Common myeloid progenitor, CD34-positive (primary cell): ENCODE measurements around the gene CCDC192.

Source experiments
- CTCF ChIA-PET: fragments of 350-600 bp; sonication (Branson Sonifier 250); formaldehyde crosslinking; loops from one replicate; lab custom pipeline; 2021; ENCODE audit warnings: antibody characterized with exemption; lab: Charles Lee
- POLR2A ChIA-PET: fragments of 350-600 bp; sonication (Branson Sonifier 250); formaldehyde crosslinking; loops from one replicate; lab custom pipeline; 2021; ENCODE audit warnings: antibody characterized with exemption; lab: Charles Lee
- DNase-seq, 3 donors: peaks; one replicate each; pipeline versions ENCODE4 v3.0.0 to v3.0.0-alpha.2; 2013
- H3K27ac ChIP-seq, 2 experiments: 1 replicate in 1 of 2; 2 replicates in 1 of 2; pipeline ENCODE4 v1.7.0; 2013; ENCODE audit warnings: inconsistent platforms in 2 of 2, low read length in 2 of 2, mild to moderate bottlenecking in 2 of 2, low read depth in 1 of 2, moderate library complexity in 1 of 2; ENCODE audit not compliant: severe bottlenecking in 2 of 2, insufficient read depth in 1 of 2, poor library complexity in 1 of 2
- H3K27me3 ChIP-seq, 5 experiments: replicated peaks in 2 of 5; 1 replicate in 3 of 5; 2 replicates in 2 of 5; pipeline versions ENCODE4 v1.6.1 to v1.7.0; 2013; ENCODE audit warnings: low read length in 4 of 5, mild to moderate bottlenecking in 2 of 5, moderate library complexity in 2 of 5, inconsistent platforms in 1 of 5; ENCODE audit not compliant: insufficient read depth in 5 of 5, control insufficient read depth in 4 of 5
- H3K36me3 ChIP-seq, 4 experiments: 1 replicate in 2 of 4; 2 replicates in 2 of 4; pipeline versions ENCODE4 v1.6.1 to v1.7.0; 2013; ENCODE audit warnings: low read length in 3 of 4, control low read depth in 1 of 4, mild to moderate bottlenecking in 1 of 4; ENCODE audit not compliant: control insufficient read depth in 4 of 4, insufficient read depth in 4 of 4
- H3K4me1 ChIP-seq, 4 experiments: 1 replicate in 3 of 4; 2 replicates in 1 of 4; pipeline versions ENCODE4 v1.6.1 to v1.7.1; 2013; ENCODE audit warnings: low read length in 3 of 4, mild to moderate bottlenecking in 3 of 4, control low read depth in 1 of 4, inconsistent platforms in 1 of 4, moderate library complexity in 1 of 4; ENCODE audit not compliant: control insufficient read depth in 4 of 4, insufficient read depth in 4 of 4; ENCODE audit errors: control extremely low read depth in 1 of 4
- H3K4me3 ChIP-seq, 7 experiments: 1 replicate in 4 of 7; 2 replicates in 3 of 7; pipeline versions ENCODE4 v1.5.1 to v1.7.0; 2013; ENCODE audit warnings: mild to moderate bottlenecking in 7 of 7, low read length in 6 of 7, moderate library complexity in 6 of 7, inconsistent platforms in 2 of 7, low read depth in 2 of 7, control low read depth in 1 of 7; ENCODE audit not compliant: insufficient read depth in 4 of 7, control insufficient read depth in 1 of 7; ENCODE audit errors: extremely low read depth in 1 of 7
- H3K9me3 ChIP-seq, 5 experiments: 1 replicate in 4 of 5; 2 replicates in 1 of 5; pipeline versions ENCODE4 v1.6.1 to v1.7.1; 2013; ENCODE audit warnings: low read length in 4 of 5, mild to moderate bottlenecking in 2 of 5, inconsistent platforms in 1 of 5, low read depth in 1 of 5, moderate library complexity in 1 of 5; ENCODE audit not compliant: control insufficient read depth in 4 of 5, insufficient read depth in 2 of 5; ENCODE audit errors: control extremely low read depth in 1 of 5
- WGBS: methylation state at CpG from one replicate; pipeline ENCODE4 v1.1.5; 2013; ENCODE audit not compliant: insufficient coverage; 5-methylcytosine and 5-hydroxymethylcytosine counted together

CCDC192 gene

DNA sequence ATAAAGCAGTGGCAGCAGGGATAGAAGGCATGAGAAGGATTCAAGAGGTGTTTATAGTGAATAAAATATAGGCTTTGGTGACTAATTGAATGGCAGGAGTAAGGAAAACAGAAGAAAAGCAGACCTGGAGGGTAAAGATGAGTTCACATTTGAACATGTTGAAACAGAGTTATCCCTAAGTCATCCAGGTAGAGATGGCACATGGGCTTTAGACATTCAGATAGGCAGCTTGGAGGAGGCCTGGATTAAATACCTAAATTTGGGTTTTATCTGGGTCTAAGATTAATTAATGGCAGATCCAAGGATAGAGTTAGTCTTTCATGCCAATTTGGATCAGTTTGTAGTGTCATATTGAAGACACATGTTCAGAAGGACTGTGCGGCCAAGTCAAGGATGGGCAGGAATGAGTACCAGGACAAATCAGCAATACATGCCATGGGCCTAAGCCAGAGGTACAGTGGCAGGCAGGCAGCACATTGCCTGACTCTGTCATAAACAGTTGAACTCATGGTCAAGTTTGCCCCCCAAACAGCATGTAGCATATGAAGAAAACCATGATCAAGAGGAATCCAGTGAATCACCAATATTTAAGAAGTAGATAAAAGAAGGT, 264.9 kb downstream of the CCDC192 start:
- no peaks in the 10 kb centered on the region for H3K27me3 ChIP-seq
- no peak for DNase-seq
- WGBS, result 100% methylated on average over 1 of the region's 1 CpG
- H3K36me3 ChIP-seq, result peaks cover 0 to 7% (median 0%) of the 10 kb centered on the region in 4 experiments
- CTCF ChIA-PET, result interaction anchor here (0.6 kb wide), 1 partner anchor 1140 kb away, joined by 3 read pairs; no protein-coding TSS in a partner anchor
- POLR2A ChIA-PET, result no interaction called here
- H3K27ac ChIP-seq, result no peak overlapping the region
- H3K4me1 ChIP-seq, result no peaks in the 10 kb centered on the region
- H3K9me3 ChIP-seq, result peaks cover 0 to 4% (median 0%) of the 10 kb centered on the region in 5 experiments
- H3K4me3 ChIP-seq, result no peak overlapping the region

DNA sequence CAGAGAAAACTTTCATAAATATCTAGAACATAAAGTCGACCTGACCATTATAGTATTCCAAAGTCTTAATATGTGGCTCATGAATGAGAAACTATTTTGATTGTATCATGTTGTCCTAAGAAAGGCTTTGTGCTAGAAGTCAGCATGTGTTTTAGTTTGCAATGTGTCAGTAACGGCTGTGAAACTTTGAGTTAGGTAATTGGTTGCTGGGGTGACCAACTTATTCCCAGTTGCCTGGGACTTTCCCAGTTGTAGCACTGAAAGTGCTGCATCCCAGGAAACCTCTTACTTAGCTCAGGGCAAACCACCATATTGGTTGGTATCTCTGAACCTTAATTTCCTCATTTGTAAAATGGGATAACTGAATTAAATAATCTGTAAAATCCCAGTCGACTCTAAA, 265.8 kb downstream of the CCDC192 start:
- Histone ChIP-seq H3K4me3 (no peak overlapping the region), H3K27me3 (no peaks in the 10 kb centered on the region), H3K27ac (no peak overlapping the region), H3K9me3 (peaks cover 0 to 4% (median 0%) of the 10 kb centered on the region in 5 experiments), H3K36me3 (peaks cover 0 to 7% (median 0%) of the 10 kb centered on the region in 4 experiments), H3K4me1 (no peaks in the 10 kb centered on the region)
- POLR2A ChIA-PET, result no interaction called here
- CTCF ChIA-PET, result no interaction called here
- 100% methylated on average over 1 of the region's 3 CpGs for WGBS
- DNase-seq, result no peak

- POLR2A ChIA-PET, result no interaction called here
- Histone ChIP-seq H3K27ac (no peak overlapping the region), H3K4me1 (no peaks in the 10 kb centered on the region), H3K36me3 (peaks cover 0 to 7% (median 0%) of the 10 kb centered on the region in 4 experiments), H3K9me3 (peaks cover 0 to 4% (median 0%) of the 10 kb centered on the region in 5 experiments), H3K27me3 (no peaks in the 10 kb centered on the region), H3K4me3 (no peak overlapping the region)
- DNase-seq, result no peak
- CTCF ChIA-PET, result no interaction called here
These were observed 266.5 kb downstream of the CCDC192 start for GRCh38 chr5:127969651-127970050.

DNA sequence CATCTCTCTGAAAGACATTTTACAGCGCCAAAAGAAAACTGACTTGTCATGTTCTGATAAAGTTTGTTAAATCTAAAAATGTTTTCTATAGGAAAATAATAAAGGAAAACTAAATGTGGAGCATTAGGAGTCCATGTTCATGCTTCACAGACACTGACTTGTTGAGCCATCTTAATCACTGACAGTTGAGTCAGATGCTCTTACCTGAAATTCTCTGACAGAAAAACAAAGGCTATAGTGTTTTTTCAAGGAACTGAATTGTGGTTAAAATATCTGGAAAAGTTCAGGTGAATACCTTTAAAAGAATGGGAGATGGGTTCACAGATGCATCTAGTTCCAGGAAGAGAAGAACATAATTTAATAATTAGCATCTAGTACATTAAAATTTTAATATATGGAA, 266.9 kb downstream of the CCDC192 start:
- Histone ChIP-seq H3K36me3 (peaks cover 0 to 7% (median 0%) of the 10 kb centered on the region in 4 experiments), H3K4me1 (no peaks in the 10 kb centered on the region), H3K9me3 (peaks cover 0 to 4% (median 0%) of the 10 kb centered on the region in 5 experiments), H3K27ac (no peak overlapping the region), H3K4me3 (no peak overlapping the region), H3K27me3 (no peaks in the 10 kb centered on the region)
- no CpG with 5 or more reads among the region's 1 CpG for WGBS
- no peak for DNase-seq
- CTCF ChIA-PET, result no interaction called here
- POLR2A ChIA-PET, result no interaction called here

DNA sequence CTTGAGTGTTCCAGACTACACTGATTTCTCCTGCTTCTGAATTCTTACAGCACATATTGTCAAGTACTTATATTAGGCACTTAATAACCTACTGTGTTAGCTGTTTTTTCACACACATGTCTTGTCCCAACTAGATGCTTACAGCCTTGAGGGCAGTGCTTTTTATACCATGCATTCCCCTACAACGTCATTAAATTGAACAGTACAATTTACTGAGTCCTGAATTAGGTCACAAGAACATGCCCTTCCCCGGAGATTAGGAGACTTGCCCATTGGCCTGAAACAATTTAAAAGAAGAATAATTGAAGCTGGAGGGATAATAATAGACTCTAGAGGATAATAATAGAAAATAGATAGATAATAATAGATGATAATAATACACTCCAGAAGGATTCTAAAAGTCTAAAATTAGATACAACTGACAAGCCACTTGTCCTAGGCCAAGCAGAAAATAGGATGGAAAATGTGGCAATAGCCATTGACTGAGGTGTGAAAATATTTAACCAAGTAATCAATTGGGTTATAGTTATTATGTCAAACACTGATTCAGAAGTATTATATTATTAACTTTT, 267.7 kb downstream of the CCDC192 start:
- Histone ChIP-seq H3K9me3 (peaks cover 0 to 4% (median 0%) of the 10 kb centered on the region in 5 experiments), H3K27ac (no peak overlapping the region), H3K27me3 (no peaks in the 10 kb centered on the region), H3K36me3 (peaks cover 0 to 4% (median 0%) of the 10 kb centered on the region in 4 experiments), H3K4me3 (no peak overlapping the region), H3K4me1 (no peaks in the 10 kb centered on the region)
- no CpG with 5 or more reads among the region's 2 CpGs for WGBS
- no peak for DNase-seq
- POLR2A ChIA-PET, result no interaction called here
- CTCF ChIA-PET, result no interaction called here

GRCh38 chr5:127975961-127976360, 272.8 kb downstream of the CCDC192 start:
- no peak overlapping the region for H3K27ac ChIP-seq
- no peaks in the 10 kb centered on the region for H3K36me3 ChIP-seq
- POLR2A ChIA-PET, result no interaction called here
- no peaks in the 10 kb centered on the region for H3K27me3 ChIP-seq
- no peak overlapping the region for H3K4me3 ChIP-seq
- 100% methylated on average over 1 of the region's 2 CpGs for WGBS
- CTCF ChIA-PET, result no interaction called here
- H3K9me3 ChIP-seq, result no peaks in the 10 kb centered on the region
- no peak for DNase-seq
- H3K4me1 ChIP-seq, result no peaks in the 10 kb centered on the region

GRCh38 chr5:127976525-127976924, 273.3 kb downstream of the CCDC192 start:
- Histone ChIP-seq H3K4me3 (no peak overlapping the region), H3K9me3 (no peaks in the 10 kb centered on the region), H3K27ac (no peak overlapping the region), H3K27me3 (no peaks in the 10 kb centered on the region), H3K4me1 (no peaks in the 10 kb centered on the region), H3K36me3 (no peaks in the 10 kb centered on the region)
- 100% methylated on average over 3 of the region's 4 CpGs for WGBS
- CTCF ChIA-PET, result no interaction called here
- DNase-seq, result no peak
- POLR2A ChIA-PET, result no interaction called here
